Measurements from ENCODE around the gene JMJD6. TPM values are rescaled to one million over a fixed set of nuclear protein-coding genes. Genes with fewer than 3 reads are reported as not detected.

JMJD6 gene
- total RNA-seq, 1 experiment from 2014 or later = 47.6 TPM

DNA sequence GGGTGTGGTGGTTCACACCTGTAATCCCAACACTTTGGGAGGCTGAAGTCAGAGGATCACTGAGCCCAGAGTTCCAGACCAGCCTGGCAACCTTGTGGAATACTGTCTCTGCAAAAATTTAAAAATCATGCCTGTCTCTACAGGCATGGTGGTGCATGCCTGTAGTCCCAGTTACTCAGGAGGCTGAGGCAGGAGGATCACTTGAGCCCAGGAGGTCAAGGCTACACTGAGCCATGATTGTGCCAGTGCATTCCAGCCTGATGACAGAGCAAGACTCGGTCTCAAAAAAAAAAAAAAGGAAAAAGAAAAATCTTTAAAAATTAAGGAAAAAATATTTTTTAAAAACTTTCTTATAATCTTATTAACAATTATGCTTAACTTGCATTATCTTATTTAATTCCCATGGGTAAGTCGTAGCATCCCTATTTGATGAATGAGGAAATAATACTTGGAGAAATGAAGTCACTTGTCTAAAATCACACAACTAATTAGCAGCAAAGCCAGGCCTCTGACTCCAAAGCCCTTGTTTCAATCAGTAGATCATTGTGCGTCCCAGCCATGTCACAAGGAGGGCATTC is 25.1 kb upstream of the JMJD6 start:
- no peak overlapping the region for H3K9ac ChIP-seq (ENCODE audit: low read length)
- H3K27ac ChIP-seq (ENCODE audit: low read depth, low read length) = no peak overlapping the region
- no peak overlapping the region for H3K4me3 ChIP-seq (replicated peaks in 1 of 2; ENCODE audit: low read depth in 1 of 2, low read length in 2 of 2)
- DNase-seq (ENCODE audit: low read depth, low spot score) = no peak
- POLR2A ChIA-PET = interaction anchor here (1.3 kb wide), 1 partner anchor 9 kb away, joined by 3 read pairs; no protein-coding TSS in a partner anchor
- H3K9me2 ChIP-seq (ENCODE audit: insufficient read depth) = no peaks in the 10 kb centered on the region
- TF ChIP-seq FOSL1 (IDR thresholded peaks at IDR 0.05; ENCODE audit: low read depth) (no peak), CBX3 (IDR thresholded peaks at IDR 0.05; ENCODE audit: low read depth) (no peak), ZNF274 (IDR thresholded peaks at IDR 0.05; ENCODE audit: low read depth, low read length) (no peak), JUND (IDR thresholded peaks at IDR 0.05) (no peak), EZH2 (IDR thresholded peaks at IDR 0.05) (no peak), YY1 (IDR thresholded peaks at IDR 0.05; ENCODE audit: extremely low read depth, insufficient replicate concordance, low read depth, low read length) (no peak), ELF1 (IDR thresholded peaks at IDR 0.05; ENCODE audit: borderline replicate concordance, low read depth) (no peak)
- BruUV-seq (replicated peaks) = no TSS peak
- H3K4me2 ChIP-seq (ENCODE audit: low read length) = no peak overlapping the region
- H2AFZ ChIP-seq (ENCODE audit: low read depth, low read length, poor library complexity, severe bottlenecking) = no peak overlapping the region
- ATAC-seq = no peak
- no peaks in the 10 kb centered on the region for H3K79me2 ChIP-seq (ENCODE audit: insufficient read depth, low read length)
- H3K36me3 ChIP-seq (ENCODE audit: control insufficient read depth in 1 of 2, insufficient read depth in 2 of 2, low read length in 2 of 2) = peaks cover 0 to 5% of the 10 kb centered on the region in 2 experiments; a peak in 1 of 4 replicates
- H3K27me3 ChIP-seq (ENCODE audit: insufficient read depth, low read length) = no peaks in the 10 kb centered on the region
- RAD21 ChIA-PET (ENCODE audit: low non-redundant PET in 1 of 2, low total read pairs in 2 of 2, uncharacterized antibody in 2 of 2, unreplicated experiment in 2 of 2) = no interaction called here
- no peaks in the 10 kb centered on the region for H4K20me1 ChIP-seq (ENCODE audit: insufficient read depth)
- CTCF ChIA-PET = no interaction called here
- intact Hi-C loops (cut with micrococcal nuclease) = no loop called here
- H3K4me1 ChIP-seq (ENCODE audit: control insufficient read depth in 1 of 2, insufficient read depth in 2 of 2, low read length in 2 of 2) = peaks cover 3 to 16% of the 10 kb centered on the region in 2 experiments; a peak in 3 of 4 replicates
- H3K9me3 ChIP-seq (ENCODE audit: control insufficient read depth in 1 of 2, insufficient read depth in 1 of 2, low read depth in 1 of 2, low read length in 2 of 2) = no peaks in the 10 kb centered on the region; a peak in 1 of 4 replicates

DNA sequence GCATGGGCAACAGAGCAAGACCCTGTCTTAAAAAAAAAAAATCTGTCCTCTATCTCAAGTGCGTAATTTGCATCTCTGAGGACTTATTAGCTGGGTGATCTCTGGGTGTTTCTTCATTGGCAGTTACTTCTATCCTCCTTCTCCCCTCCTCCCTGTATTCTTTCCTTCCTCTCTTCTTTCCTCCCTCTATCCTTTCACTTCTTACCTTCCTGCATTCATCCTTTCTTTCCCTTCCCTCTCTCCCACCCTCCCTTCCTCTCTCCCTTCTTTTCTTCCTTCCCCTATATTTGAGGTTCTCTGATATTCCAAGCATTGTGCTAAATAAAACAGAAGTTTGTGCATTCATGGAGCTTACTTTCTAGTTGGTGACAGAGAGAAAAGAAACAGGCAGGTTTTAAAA is 22.3 kb upstream of the JMJD6 start:
- Histone ChIP-seq H3K36me3 (ENCODE audit: control insufficient read depth in 1 of 2, insufficient read depth in 2 of 2, low read length in 2 of 2) (peaks cover 0 to 24% of the 10 kb centered on the region in 2 experiments; a peak in 1 of 4 replicates), H3K27ac (ENCODE audit: low read depth, low read length) (no peak overlapping the region), H4K20me1 (ENCODE audit: insufficient read depth) (no peaks in the 10 kb centered on the region), H3K4me1 (ENCODE audit: control insufficient read depth in 1 of 2, insufficient read depth in 2 of 2, low read length in 2 of 2) (peaks cover 3 to 20% of the 10 kb centered on the region in 2 experiments; a peak in 3 of 4 replicates), H3K9me2 (ENCODE audit: insufficient read depth) (no peaks in the 10 kb centered on the region), H2AFZ (ENCODE audit: low read depth, low read length, poor library complexity, severe bottlenecking) (no peak overlapping the region), H3K27me3 (ENCODE audit: insufficient read depth, low read length) (no peaks in the 10 kb centered on the region), H3K9me3 (ENCODE audit: control insufficient read depth in 1 of 2, insufficient read depth in 1 of 2, low read depth in 1 of 2, low read length in 2 of 2) (peaks cover 0 to 2% of the 10 kb centered on the region in 2 experiments; a peak in 1 of 4 replicates), H3K9ac (ENCODE audit: low read length) (no peak overlapping the region), H3K4me3 (replicated peaks in 1 of 2; ENCODE audit: low read depth in 1 of 2, low read length in 2 of 2) (no peak overlapping the region), H3K4me2 (ENCODE audit: low read length) (no peak overlapping the region), H3K79me2 (ENCODE audit: insufficient read depth, low read length) (no peaks in the 10 kb centered on the region)
- ATAC-seq (no peak), DNase-seq (ENCODE audit: low read depth, low spot score) (no peak)
- RAD21 ChIA-PET (ENCODE audit: low non-redundant PET in 1 of 2, low total read pairs in 2 of 2, uncharacterized antibody in 2 of 2, unreplicated experiment in 2 of 2) = no interaction called here
- POLR2A ChIA-PET = interaction anchor here (1.3 kb wide), 1 partner anchor 11 kb away, joined by 6 read pairs; the partner anchor contains the start of genes MFSD11 and SRSF2
- CTCF ChIA-PET = no interaction called here
- no TSS peak for BruUV-seq (replicated peaks)
- intact Hi-C loops (cut with micrococcal nuclease) = no loop called here
- TF ChIP-seq TCF7L2 (IDR thresholded peaks at IDR 0.05; ENCODE audit: borderline replicate concordance, extremely low read depth, insufficient read depth, insufficient read length) = no peak
- no peak for TF ChIP-seq SP1 (IDR thresholded peaks at IDR 0.05; ENCODE audit: low read depth)
- TF ChIP-seq EGR1 (IDR thresholded peaks at IDR 0.05; ENCODE audit: low read depth) = no peak
- no peak for TF ChIP-seq EZH2 (IDR thresholded peaks at IDR 0.05)
- TF ChIP-seq SRF (IDR thresholded peaks at IDR 0.05; ENCODE audit: low read depth) = no peak
- TF ChIP-seq, protein P1, sequence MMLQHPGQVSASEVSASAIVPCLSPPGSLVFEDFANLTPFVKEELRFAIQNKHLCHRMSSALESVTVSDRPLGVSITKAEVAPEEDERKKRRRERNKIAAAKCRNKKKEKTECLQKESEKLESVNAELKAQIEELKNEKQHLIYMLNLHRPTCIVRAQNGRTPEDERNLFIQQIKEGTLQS (IDR thresholded peaks at IDR 0.05) = no peak
- no peak for TF ChIP-seq SIN3A (IDR thresholded peaks at IDR 0.05; ENCODE audit: low read depth)
- TF ChIP-seq ZNF274 (IDR thresholded peaks at IDR 0.05; ENCODE audit: low read depth, low read length) = no peak
- no peak for TF ChIP-seq ELF1 (IDR thresholded peaks at IDR 0.05; ENCODE audit: borderline replicate concordance, low read depth)
- no peak for TF ChIP-seq JUND (IDR thresholded peaks at IDR 0.05)
- TF ChIP-seq, protein P2, sequence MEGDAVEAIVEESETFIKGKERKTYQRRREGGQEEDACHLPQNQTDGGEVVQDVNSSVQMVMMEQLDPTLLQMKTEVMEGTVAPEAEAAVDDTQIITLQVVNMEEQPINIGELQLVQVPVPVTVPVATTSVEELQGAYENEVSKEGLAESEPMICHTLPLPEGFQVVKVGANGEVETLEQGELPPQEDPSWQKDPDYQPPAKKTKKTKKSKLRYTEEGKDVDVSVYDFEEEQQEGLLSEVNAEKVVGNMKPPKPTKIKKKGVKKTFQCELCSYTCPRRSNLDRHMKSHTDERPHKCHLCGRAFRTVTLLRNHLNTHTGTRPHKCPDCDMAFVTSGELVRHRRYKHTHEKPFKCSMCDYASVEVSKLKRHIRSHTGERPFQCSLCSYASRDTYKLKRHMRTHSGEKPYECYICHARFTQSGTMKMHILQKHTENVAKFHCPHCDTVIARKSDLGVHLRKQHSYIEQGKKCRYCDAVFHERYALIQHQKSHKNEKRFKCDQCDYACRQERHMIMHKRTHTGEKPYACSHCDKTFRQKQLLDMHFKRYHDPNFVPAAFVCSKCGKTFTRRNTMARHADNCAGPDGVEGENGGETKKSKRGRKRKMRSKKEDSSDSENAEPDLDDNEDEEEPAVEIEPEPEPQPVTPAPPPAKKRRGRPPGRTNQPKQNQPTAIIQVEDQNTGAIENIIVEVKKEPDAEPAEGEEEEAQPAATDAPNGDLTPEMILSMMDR (IDR thresholded peaks at IDR 0.05 in 2 of 3, conservative IDR thresholded peaks at IDR 0.05 in 1 of 3; ENCODE audit: borderline replicate concordance in 1 of 3, insufficient read depth in 1 of 3, low read depth in 2 of 3, low read length in 2 of 3) = no peak
